Sigmoid colon (tissue), 7 donors: ENCODE measurements around the gene TFEC. TPM values are rescaled to one million over a fixed set of nuclear protein-coding genes. Genes with fewer than 3 reads are reported as not detected.

Experiments used
- DNase-seq: peaks from one replicate; pipeline ENCODE4 v3.0.0-alpha.2; 2019
- H3K27ac ChIP-seq, 4 donors: fragments of 200-600 bp; sonication (generic); one replicate each; pipeline ENCODE4 v1.5.1; 2016 to 2019; ENCODE audit warnings: mild to moderate bottlenecking in 1 of 4
- H3K27me3 ChIP-seq, 3 donors: fragments of 200-600 bp; sonication (generic); one replicate each; pipeline ENCODE4 v1.5.1; 2019; ENCODE audit warnings: mild to moderate bottlenecking in 1 of 3
- H3K36me3 ChIP-seq, 4 donors: fragments of 200-600 bp; sonication (generic); one replicate each; pipeline ENCODE4 v1.5.1; 2016 to 2019
- H3K4me1 ChIP-seq, 4 donors: fragments of 200-600 bp; sonication (generic); one replicate each; pipeline ENCODE4 v1.5.1; 2017 to 2019
- H3K4me3 ChIP-seq, 4 donors: fragments of 200-600 bp; sonication (generic); one replicate each; pipeline ENCODE4 v1.5.1; 2017 to 2019; ENCODE audit warnings: mild to moderate bottlenecking in 2 of 4, moderate library complexity in 1 of 4
- H3K9me3 ChIP-seq, 4 donors: fragments of 200-600 bp in 3 of 4; sonication (generic) in 3 of 4; one replicate each; pipeline versions ENCODE4 v1.5.1 to v1.6.1; 2013 to 2019
- CTCF ChIP-seq, 4 experiments: fragments of 450-650 bp in 3 of 4; fragments of 200-600 bp in 1 of 4; IDR thresholded peaks; one replicate each; pipeline ENCODE4 v1.5.1; 2016 to 2019; ENCODE audit warnings: antibody characterized with exemption in 4 of 4, mild to moderate bottlenecking in 3 of 4, moderate library complexity in 2 of 4
- EP300 ChIP-seq, 4 donors: sonication (generic); formaldehyde crosslinking; IDR thresholded peaks; one replicate each; pipeline ENCODE4 v1.6.1; 2017; ENCODE audit warnings: antibody characterized with exemption in 4 of 4
- POLR2A ChIP-seq, 2 donors: fragments of 450-650 bp; IDR thresholded peaks; one replicate each; pipeline ENCODE4 v1.6.1; 2016; ENCODE audit warnings: antibody characterized with exemption in 2 of 2, mild to moderate bottlenecking in 2 of 2, moderate library complexity in 2 of 2
- POLR2AphosphoS5 ChIP-seq, 4 donors: sonication (generic); formaldehyde crosslinking; IDR thresholded peaks; one replicate each; pipeline ENCODE4 v1.6.1; 2017; ENCODE audit warnings: antibody characterized with exemption in 4 of 4
- WGBS, 2 donors: extraction: QIAGEN DNeasy Blood & Tissue Kit; methylation state at CpG; one replicate each; pipeline ENCODE4 v1.1.7; 2013; 5-methylcytosine and 5-hydroxymethylcytosine counted together
- intact Hi-C: fragments of 100-400 bp; cut with DNase I; formaldehyde crosslinking; loops from one replicate; pipeline ENCODE4 v1.15.1; 2023
- polyA plus RNA-seq, 3 donors: library from polyadenylated mRNA; stranded (reverse); fragments of 200-250 nt; gene quantifications; one replicate each; pipeline ENCODE4 v1.2.3, GENCODE V29; 2013
- total RNA-seq, 4 donors: library from RNA; depleted of rRNA; stranded (reverse); fragments of >200 nt; gene quantifications; one replicate each; pipeline ENCODE4 v1.1.0, GENCODE V29; 2016
- donor health status: healthy with polysubstance abuse.
- donor health status: Bipolar disorder and iron deficiency.
- donor health status: healthy.

TFEC gene
- total and polyA plus RNA-seq, 7 donors: 2.0 to 9.1 (median 4.3) TPM

DNA sequence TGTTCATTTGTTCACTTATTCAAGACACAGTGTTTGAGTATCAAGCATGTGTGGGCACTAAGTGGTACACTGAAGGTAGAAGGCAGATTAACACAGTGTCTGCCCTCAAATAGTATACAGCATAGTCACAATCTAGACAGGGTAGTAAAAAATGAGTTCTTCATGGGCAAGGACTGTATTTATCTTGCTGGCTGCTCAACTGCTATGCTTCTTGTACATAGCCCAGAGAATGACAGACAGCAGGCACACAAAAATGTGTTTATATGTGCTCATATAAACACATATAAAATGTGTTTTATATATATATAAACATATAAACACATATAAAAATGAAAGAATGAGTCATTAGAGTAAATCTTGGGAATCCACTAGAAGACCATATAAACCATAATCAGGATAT, 43.1 kb downstream of the TFEC start:
- Histone ChIP-seq H3K27ac (no peak overlapping the region), H3K9me3 (no peaks in the 10 kb centered on the region), H3K36me3 (no peaks in the 10 kb centered on the region), H3K4me1 (no peaks in the 10 kb centered on the region), H3K4me3 (no peak overlapping the region), H3K27me3 (no peaks in the 10 kb centered on the region)
- intact Hi-C loops: no loop called here
- no peak for DNase-seq
- TF ChIP-seq CTCF (IDR thresholded peaks at IDR 0.05) (no peak), POLR2AphosphoS5 (IDR thresholded peaks at IDR 0.05) (no peak), EP300 (IDR thresholded peaks at IDR 0.05) (no peak), POLR2A (IDR thresholded peaks at IDR 0.05) (no peak)

GRCh38 chr7:115984105-115984504, 46.5 kb downstream of the TFEC start:
- H3K36me3 ChIP-seq: no peaks in the 10 kb centered on the region
- no peaks in the 10 kb centered on the region for H3K27me3 ChIP-seq
- DNase-seq: no peak
- H3K9me3 ChIP-seq: no peaks in the 10 kb centered on the region
- H3K4me1 ChIP-seq: no peaks in the 10 kb centered on the region
- no peak overlapping the region for H3K4me3 ChIP-seq
- H3K27ac ChIP-seq: no peak overlapping the region
- intact Hi-C loops: no loop called here
- TF ChIP-seq EP300 (IDR thresholded peaks at IDR 0.05): no peak

- Histone ChIP-seq H3K27ac (no peak overlapping the region), H3K9me3 (no peaks in the 10 kb centered on the region), H3K27me3 (no peaks in the 10 kb centered on the region), H3K36me3 (no peaks in the 10 kb centered on the region), H3K4me1 (no peaks in the 10 kb centered on the region), H3K4me3 (no peak overlapping the region)
- TF ChIP-seq EP300 (IDR thresholded peaks at IDR 0.05) (no peak), POLR2A (IDR thresholded peaks at IDR 0.05) (no peak)
- no peak for DNase-seq
- intact Hi-C loops: no loop called here
Observed at GRCh38 chr7:115980159-115980558, 50.4 kb downstream of the TFEC start.

- WGBS, 2 donors: 76 to 79% methylated on average over 3 of the region's 3 CpGs
- Histone ChIP-seq H3K9me3 (no peaks in the 10 kb centered on the region), H3K4me1 (no peaks in the 10 kb centered on the region), H3K27ac (no peak overlapping the region), H3K27me3 (no peaks in the 10 kb centered on the region), H3K36me3 (no peaks in the 10 kb centered on the region), H3K4me3 (no peak overlapping the region)
- TF ChIP-seq POLR2AphosphoS5 (IDR thresholded peaks at IDR 0.05): no peak
- intact Hi-C loops: no loop called here
- no peak for DNase-seq
Observed at GRCh38 chr7:115976651-115977050, 53.9 kb downstream of the TFEC start.

DNA sequence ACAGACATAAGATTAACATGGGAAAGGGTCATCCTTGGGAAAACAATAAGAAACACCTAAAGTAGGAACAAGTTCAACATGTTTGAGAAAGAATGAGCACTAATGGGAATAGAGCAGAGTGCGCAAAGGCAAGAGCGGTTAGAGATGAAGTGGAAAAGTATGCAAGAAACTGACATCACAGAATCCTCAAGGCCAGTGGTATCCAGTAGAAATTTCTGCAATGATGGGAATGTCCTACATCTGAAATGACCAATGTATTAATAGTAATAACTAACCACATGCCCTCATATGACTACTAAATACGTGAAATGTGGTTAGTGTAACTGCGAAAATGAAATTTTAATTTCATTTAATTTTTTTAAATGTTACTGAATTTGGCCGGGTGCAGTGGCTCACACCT, 54.8 kb downstream of the TFEC start:
- Histone ChIP-seq H3K36me3 (no peaks in the 10 kb centered on the region), H3K4me1 (no peaks in the 10 kb centered on the region), H3K4me3 (no peak overlapping the region), H3K9me3 (no peaks in the 10 kb centered on the region), H3K27me3 (no peaks in the 10 kb centered on the region), H3K27ac (no peak overlapping the region)
- intact Hi-C loops: no loop called here
- WGBS, 2 donors: 74 to 75% methylated on average over 5 of the region's 5 CpGs
- no peak for DNase-seq
- no peak for TF ChIP-seq EP300 (IDR thresholded peaks at IDR 0.05)
- no peak for TF ChIP-seq CTCF (IDR thresholded peaks at IDR 0.05)
- no peak for TF ChIP-seq POLR2AphosphoS5 (IDR thresholded peaks at IDR 0.05)
- TF ChIP-seq POLR2A (IDR thresholded peaks at IDR 0.05): no peak

- Histone ChIP-seq H3K27ac (no peak overlapping the region), H3K4me1 (no peaks in the 10 kb centered on the region), H3K9me3 (no peaks in the 10 kb centered on the region), H3K36me3 (no peaks in the 10 kb centered on the region), H3K4me3 (no peak overlapping the region), H3K27me3 (no peaks in the 10 kb centered on the region)
- TF ChIP-seq EP300 (IDR thresholded peaks at IDR 0.05): no peak
- no peak for TF ChIP-seq CTCF (IDR thresholded peaks at IDR 0.05)
- no peak for TF ChIP-seq POLR2AphosphoS5 (IDR thresholded peaks at IDR 0.05)
- TF ChIP-seq POLR2A (IDR thresholded peaks at IDR 0.05): no peak
- DNase-seq: no peak
- intact Hi-C loops: no loop called here
- WGBS, 2 donors: 35 to 75% methylated on average over 3 of the region's 3 CpGs
Observed at GRCh38 chr7:115973406-115973805, 57.2 kb downstream of the TFEC start.
